GM18519 (cell line): ENCODE measurements around the gene HSD3B7.

Experiments
- ATAC-seq: cut with Tn5 transposase; IDR thresholded peaks from one replicate; pipeline ENCODE4 v1.9.1; 2021; ENCODE audit warnings: mild to moderate bottlenecking, moderate library complexity; ENCODE audit not compliant: unreplicated experiment, low FRiP score

The HSD3B7 gene

GRCh38 chr16:30956601-30957455, 28.2 kb upstream of the HSD3B7 start:
- ATAC-seq: no peak

DNA sequence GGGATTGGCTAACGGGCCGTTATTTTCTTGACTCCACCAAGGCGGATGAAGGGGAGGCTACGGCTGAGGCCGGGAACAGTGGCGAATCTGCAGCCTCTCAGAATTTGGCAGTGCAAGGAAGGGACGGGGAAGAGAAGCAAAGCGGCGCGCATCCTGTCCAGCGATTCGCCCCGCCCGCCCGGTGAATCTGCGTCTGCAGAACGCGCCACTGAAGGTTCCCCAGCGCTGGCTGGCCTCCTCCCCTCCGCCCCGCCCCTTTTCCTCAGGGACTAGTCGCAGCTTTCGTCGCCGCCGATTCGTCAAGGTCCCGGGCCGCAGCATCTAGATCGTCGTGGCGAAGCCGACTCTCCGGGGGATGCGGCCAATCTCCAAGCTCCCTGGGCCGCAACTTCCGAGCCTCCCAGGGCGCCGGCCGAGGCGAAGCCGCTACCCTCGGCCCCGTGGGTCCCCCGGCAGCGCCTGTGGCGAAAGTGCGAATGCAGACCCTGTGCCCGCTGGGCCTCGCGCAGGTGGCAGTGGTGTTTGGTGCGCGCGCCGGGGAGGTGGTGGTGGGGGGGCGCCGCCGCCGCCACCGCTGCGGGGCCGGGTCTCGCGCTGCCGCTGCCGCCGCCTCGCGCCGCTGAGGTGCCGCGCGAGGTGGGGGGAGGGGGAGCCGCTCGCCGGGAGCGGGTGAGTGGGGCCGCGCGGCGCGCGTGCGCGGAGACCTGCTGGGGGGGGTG, 27.4 kb upstream of the HSD3B7 start, which contains the start of gene SETD1A:
SETD1A (plus strand) TSS at position 299 of the 719 bp plus-strand sequence. CDS start 978 bp downstream, outside the sequence.
- no peak for ATAC-seq

- ATAC-seq: no peak
Observed at GRCh38 chr16:30958175-30959079, 26.6 kb upstream of the HSD3B7 start.

- no peak for ATAC-seq
Observed at GRCh38 chr16:30961384-30961783, 23.6 kb upstream of the HSD3B7 start.

DNA sequence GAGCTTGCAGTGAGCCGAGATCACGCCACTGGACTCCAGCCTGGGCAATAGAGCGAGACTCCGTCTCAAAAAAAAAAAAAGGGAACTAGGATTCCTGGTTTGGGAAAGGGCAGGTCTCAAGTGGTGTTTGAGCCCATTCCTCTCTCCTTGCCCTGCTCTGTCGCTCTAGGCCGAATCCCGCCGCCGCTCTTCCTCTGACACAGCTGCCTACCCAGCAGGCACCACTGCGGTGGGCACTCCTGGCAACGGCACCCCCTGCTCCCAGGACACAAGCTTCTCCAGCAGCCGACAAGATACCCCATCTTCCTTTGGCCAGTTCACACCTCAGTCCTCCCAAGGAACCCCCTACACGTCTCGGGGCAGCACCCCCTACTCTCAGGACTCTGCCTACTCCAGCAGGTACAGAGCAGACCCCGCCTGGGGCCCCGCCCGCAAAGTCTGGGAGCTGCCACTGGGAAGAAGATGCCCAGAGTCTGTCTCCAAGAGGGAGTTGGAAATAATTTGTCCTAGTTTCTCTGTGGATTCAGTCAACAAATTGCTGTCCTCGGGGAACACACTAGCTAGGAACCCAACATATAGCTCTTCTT, 21.0 kb upstream of the HSD3B7 start:
- no peak for ATAC-seq

GRCh38 chr16:30964574-30965226, 20.3 kb upstream of the HSD3B7 start:
- no peak for ATAC-seq

- no peak for ATAC-seq
Observed at GRCh38 chr16:30965436-30965835, 19.6 kb upstream of the HSD3B7 start.

GRCh38 chr16:30966033-30966619, 18.9 kb upstream of the HSD3B7 start:
- ATAC-seq: no peak

DNA sequence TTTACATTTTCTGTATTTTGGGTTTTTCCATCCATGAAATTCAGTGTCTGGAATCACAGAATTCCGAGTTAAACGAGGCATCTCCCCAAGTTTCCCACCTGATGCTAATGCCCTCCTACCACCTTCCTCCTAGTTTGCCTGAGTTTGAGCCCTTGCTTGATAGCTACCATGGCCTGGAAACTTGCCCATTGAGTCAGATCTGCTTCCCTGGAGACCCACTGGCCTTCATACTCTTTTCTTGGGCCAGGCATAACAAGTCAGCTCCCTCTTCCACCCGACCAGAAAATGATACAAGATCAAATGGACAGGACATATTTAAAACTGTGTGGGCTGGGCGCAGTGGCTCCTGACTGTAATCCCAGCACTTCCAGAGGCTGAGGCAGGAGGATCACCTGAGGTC, 17.2 kb upstream of the HSD3B7 start:
- ATAC-seq: no peak

DNA sequence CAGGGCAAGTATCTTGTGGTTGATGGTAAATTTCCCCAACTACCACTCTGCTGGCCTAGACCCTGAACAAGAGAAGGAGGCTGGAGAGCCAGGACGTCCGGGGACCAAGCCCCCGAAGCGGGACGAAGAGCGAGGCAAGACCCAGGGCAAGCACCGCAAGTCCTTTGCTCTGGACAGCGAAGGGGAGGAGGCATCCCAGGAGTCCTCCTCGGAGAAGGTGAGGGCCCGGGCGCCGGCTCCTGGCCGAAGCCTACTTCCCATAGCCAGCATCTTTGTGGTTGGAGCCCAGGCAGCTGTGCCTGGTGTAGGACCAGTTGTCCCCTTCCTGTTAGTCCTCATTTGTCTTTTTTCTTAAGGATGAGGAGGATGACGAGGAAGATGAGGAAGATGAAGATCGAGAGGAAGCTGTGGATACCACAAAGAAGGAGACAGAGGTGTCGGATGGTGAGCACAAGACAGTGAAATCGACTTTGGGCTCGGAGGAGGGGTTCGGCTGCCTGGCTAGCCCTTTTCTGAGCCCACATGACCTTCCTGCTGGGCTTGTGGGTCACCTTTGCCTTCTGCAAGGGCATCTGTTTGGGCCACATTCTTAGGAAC, 15.7 kb upstream of the HSD3B7 start:
- no peak for ATAC-seq

DNA sequence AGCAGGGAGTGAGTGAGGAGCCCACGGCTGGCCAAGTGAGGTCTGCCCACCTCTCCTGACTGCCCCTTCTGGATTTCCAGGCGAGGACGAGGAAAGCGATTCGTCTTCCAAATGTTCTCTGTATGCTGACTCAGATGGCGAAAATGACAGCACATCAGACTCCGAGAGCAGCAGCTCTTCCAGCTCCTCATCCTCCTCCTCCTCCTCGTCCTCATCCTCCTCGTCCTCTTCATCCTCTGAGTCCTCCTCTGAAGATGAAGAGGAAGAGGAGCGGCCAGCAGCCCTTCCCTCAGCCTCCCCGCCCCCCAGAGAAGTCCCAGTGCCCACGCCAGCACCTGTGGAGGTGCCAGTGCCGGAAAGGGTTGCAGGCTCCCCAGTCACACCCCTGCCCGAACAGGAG, 13.7 kb upstream of the HSD3B7 start:
- no peak for ATAC-seq

GRCh38 chr16:30972872-30973271, 12.1 kb upstream of the HSD3B7 start:
- no peak for ATAC-seq

DNA sequence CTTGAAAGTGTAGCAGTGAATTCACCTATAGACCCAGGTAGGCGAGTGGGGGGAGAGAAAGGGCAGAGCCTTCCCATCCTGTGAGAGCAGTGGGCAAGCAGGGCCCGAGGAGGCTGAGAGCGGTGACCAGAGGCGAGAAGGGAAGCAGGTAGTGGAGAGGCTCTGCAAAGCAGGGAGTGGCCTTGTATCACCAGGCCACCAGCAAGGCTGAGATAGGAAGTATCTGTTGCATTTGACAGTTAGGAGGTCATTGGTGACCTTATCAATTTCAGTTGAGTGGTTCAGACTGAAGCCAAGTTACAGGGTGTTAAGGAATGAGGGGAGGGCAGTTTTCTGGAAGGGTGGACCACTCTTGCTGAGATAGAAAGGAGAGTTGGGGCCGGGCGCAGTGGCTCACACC, 10.7 kb upstream of the HSD3B7 start:
- no peak for ATAC-seq

DNA sequence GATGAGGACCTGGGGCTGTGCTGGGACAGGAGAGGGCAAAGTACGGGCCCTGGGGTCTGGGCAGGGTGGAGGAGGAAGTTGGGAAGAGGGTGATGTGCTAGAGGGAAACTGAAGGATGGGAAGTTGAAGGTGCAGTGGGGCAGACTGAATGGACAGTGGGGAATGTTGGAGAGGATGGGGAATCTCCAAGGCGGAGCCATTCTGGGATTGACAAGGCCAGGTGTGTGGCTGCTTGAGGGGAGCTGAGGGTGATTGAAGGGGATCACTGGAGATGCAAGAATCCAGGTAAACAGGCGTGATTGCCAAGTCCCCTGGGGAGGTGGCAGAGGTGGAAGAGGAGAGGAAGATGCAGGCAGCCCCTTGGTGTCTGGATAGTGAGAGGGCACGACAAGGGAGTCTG, 8.5 kb upstream of the HSD3B7 start:
- no peak for ATAC-seq

DNA sequence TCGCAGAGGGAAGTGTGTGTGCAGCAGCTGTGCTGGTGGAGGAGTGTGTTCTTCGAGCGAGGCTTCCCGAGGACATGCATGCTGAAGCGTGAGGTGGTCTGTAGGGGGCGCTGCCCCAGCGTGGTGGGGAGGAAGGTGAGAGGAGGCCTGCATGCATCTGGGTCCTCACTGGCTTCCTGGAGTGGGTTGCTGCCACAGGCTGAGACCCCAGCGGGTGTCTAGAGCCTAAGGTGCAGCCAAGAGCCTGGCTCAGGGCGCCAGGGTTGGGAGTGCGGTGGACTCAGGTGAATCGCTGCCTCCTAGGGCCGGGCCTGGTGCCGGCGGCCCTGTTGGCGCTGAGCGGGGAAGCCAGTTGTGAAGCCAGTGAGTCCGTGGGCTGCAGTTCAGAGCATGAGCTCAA, 7.5 kb upstream of the HSD3B7 start:
- ATAC-seq: no peak

- ATAC-seq: no peak
Observed at GRCh38 chr16:30979170-30980022, 5.6 kb upstream of the HSD3B7 start.

DNA sequence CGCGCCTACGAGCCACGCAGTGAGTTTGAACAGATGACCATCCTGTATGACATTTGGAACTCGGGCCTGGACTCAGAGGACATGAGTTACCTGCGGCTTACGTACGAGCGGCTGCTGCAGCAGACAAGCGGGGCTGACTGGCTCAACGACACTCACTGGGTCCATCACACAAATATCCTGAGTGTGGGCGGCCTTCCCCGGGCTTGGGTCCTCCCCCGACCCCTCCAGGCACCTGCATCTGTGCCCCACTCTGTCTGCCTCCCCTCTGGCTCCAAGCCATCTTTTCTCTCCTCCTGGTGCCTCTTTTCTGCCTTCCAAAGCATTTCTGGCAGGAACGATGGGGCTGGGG, 5.0 kb upstream of the HSD3B7 start:
- ATAC-seq: no peak

DNA sequence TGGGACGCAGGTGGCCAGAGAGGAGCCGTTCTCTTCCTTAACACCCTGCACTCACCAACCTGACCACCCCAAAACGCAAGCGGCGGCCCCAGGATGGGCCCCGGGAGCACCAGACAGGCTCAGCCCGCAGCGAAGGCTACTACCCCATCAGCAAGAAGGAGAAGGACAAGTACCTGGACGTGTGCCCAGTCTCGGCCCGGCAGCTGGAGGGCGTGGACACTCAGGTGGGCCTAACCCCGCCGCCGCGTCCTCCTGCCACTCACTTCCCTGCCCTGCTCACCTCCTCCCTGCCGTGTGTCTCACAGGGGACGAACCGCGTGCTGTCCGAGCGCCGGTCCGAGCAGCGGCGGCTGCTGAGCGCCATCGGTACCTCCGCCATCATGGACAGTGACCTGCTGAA, 4.6 kb upstream of the HSD3B7 start:
- ATAC-seq: no peak
